HG03039 (cell line): ENCODE measurements around the gene SPATA6L.

Experiments used
- ATAC-seq: cut with Tn5 transposase; IDR thresholded peaks from one replicate; pipeline ENCODE4 v1.9.1; 2021; ENCODE audit warnings: mild to moderate bottlenecking, moderate library complexity; ENCODE audit not compliant: unreplicated experiment

The SPATA6L gene

GRCh38 chr9:4558371-4558998 lies 107.8 kb downstream of the SPATA6L start:
- ATAC-seq, result no peak

GRCh38 chr9:4555236-4555635 lies 111.0 kb downstream of the SPATA6L start:
- no peak for ATAC-seq

GRCh38 chr9:4553951-4554381 lies 112.3 kb downstream of the SPATA6L start:
- ATAC-seq, result no peak

- no peak for ATAC-seq
Measured at GRCh38 chr9:4550777-4551484, 115.3 kb downstream of the SPATA6L start.

GRCh38 chr9:4549751-4550295 lies 116.5 kb downstream of the SPATA6L start:
- no peak for ATAC-seq

- ATAC-seq, result no peak
Measured at GRCh38 chr9:4548811-4549725, 117.2 kb downstream of the SPATA6L start.
